IPS-18c (cell line): ENCODE results near the gene JMJD4.
A peak's percentile ranks its signal among the peaks of the same experiment; 100 is the strongest.

ENCODE experiments used
- H3K4me3 ChIP-seq: 2 replicates; pipeline ENCODE4 v1.7.0; 2013; ENCODE audit warnings: low read depth, mild to moderate bottlenecking, low read length, moderate library complexity; ENCODE audit not compliant: insufficient read depth
- H3K9me3 ChIP-seq: one replicate; pipeline ENCODE4 v1.6.1; 2013; ENCODE audit warnings: mild to moderate bottlenecking, low read length, moderate library complexity; ENCODE audit not compliant: control insufficient read depth, insufficient read depth

JMJD4 gene, protein sequence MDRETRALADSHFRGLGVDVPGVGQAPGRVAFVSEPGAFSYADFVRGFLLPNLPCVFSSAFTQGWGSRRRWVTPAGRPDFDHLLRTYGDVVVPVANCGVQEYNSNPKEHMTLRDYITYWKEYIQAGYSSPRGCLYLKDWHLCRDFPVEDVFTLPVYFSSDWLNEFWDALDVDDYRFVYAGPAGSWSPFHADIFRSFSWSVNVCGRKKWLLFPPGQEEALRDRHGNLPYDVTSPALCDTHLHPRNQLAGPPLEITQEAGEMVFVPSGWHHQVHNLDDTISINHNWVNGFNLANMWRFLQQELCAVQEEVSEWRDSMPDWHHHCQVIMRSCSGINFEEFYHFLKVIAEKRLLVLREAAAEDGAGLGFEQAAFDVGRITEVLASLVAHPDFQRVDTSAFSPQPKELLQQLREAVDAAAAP

DNA sequence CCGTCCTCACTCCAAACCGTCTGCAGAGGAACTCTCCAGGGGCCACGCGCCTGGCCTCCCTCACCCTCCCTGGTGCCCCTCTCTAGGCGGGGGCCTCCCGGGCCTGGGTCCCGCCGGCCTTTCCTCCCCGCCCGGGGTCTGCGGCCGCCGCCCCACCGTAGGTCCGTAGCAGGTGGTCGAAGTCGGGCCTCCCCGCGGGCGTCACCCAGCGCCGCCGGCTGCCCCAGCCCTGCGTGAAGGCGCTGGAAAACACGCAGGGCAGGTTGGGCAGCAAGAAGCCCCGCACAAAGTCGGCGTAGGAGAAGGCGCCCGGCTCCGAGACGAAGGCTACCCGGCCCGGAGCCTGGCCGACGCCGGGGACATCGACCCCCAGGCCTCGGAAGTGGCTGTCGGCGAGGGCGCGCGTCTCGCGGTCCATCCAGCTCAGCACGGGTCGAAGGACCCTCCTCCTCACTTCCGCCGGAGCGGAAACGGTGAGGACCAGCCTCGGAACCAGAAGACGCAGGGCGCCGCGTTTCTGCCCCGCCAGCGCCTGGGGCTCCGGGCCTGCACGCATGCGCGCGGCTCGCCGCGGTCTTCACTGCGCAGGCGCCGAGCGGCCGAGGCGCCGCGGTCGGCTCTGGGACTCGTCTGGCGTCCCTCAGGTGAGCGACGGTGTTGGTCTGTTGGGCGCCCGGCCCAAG, at the start of gene JMJD4, which contains the start of gene SNAP47:
JMJD4 (minus strand) TSS at position 447 of the 683 bp plus-strand sequence; CDS start at position 418, 29 bp downstream.
SNAP47 (plus strand) TSS at position 580 of the 683 bp plus-strand sequence. CDS start 12,302 bp downstream, outside the sequence.
- peak within 1 kb of the TSS; percentile 87 for H3K4me3 ChIP-seq
- H3K9me3 ChIP-seq: no peaks in the 10 kb centered on the region

DNA sequence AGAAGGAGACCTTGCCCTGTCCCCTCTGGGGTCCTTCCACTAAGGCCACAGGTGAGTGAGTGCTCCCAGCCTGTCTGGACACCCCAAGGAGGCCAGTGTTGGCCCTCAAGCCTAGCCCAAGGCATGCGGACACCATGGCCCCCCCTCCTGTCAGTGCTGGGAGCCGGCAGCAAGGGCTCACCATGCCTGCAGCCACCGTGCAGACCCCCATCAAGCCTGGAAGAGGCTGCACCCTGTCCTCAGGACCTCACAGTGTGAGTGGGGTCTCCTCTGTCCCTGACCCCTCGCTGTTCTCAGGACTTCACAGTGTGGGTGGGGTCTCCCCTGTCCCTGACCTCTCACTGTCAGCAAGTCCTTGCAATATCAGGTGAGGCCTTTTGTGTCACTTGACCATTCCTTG, 47.1 kb upstream of the JMJD4 start:
- Histone ChIP-seq H3K9me3 (no peaks in the 10 kb centered on the region), H3K4me3 (no peak overlapping the region)

DNA sequence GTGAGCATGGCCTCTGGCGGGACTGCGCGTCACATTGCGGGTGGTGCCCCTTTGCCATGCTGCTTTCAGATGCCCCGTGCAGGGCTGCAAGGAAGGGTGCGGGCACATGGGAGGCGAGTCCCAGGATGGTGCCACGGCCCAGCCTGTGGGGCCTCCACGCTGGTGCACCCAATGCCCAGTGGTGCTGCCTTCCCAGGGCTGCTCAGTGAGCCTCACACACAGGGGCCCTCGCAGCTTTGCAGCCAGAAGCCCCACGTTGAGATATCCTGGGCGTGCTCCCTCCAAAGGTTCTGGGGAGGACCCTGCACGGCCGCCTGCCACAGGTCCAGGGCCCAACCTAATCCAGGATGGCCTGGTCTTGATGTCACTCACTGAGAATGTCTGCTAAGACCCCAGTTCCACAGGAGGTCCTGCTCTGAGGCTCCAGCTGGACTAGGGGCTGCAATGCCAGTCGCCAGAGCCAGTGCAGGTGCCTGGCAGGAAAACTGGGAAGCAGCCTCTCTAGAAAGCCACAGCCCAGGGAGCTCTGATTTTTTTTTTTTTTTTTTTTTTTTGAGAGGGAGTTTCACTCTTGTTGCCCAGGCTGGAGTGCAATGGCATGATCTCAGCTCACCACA, 46.3 kb upstream of the JMJD4 start:
- Histone ChIP-seq H3K9me3 (no peaks in the 10 kb centered on the region), H3K4me3 (no peak overlapping the region)

DNA sequence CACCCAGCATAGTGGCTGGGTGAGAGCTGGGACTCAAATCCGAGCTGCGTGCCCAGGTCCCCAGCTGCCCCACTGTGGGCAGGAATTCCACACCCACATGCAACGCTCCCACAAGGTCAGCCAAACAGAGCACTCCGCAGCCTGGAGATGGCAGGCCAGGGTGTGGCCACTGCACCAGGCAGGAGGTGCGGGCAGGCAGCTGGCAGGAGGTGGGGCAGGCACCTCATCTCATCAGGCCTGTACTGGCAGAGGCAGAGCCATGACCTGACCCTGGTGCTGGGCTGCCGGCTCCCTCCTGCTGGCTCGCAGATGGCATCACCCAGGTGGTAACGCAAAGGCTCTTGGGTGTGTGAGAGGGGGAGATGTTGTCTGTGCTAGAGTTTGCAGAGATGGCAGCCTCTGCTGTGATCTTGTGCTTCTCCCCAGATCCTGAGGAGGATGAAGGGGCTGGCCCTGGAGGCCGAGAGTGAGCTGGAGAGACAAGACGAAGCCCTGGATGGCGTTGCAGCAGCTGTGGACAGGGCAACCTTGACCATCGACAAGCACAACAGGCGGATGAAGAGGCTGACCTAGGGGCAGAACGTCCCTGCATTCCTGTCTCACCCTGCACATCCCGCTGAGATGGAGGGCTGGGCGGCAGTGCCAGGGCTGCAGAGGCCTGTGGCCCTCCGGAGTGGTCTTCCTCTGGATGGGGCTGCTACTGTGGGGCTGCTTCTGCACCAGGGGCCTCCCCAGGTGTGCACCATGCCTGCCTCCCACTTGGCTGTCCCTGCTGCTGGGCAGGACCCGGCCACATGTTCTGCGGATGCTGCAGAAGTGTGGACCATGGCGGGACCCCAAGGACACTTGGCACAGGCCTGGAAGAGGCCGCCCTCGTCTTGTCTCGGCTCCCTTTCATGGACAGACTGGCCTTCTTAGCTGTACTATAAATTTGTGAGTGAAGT, 45.3 kb upstream of the JMJD4 start:
- no peak overlapping the region for H3K4me3 ChIP-seq
- no peaks in the 10 kb centered on the region for H3K9me3 ChIP-seq

DNA sequence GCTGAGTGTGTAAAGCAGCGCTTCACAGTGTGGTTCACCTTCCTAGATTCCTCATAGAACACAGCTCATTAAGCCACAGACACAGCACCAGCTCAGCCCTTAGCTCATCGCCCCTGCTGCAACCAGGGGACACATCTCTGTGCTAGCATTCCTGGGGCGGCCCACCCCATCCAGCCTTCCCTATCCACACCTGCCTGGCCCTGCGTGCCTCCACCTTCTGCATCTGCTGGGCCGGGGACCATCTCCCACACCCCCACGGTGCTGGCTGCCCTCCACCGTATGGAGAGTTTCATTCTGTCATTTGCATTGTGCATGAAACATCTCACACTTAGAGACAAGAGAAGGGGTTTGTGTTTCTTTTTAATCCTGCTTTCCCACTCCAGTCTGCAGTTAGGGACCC, 44.6 kb upstream of the JMJD4 start:
- Histone ChIP-seq H3K9me3 (no peaks in the 10 kb centered on the region), H3K4me3 (no peak overlapping the region)

DNA sequence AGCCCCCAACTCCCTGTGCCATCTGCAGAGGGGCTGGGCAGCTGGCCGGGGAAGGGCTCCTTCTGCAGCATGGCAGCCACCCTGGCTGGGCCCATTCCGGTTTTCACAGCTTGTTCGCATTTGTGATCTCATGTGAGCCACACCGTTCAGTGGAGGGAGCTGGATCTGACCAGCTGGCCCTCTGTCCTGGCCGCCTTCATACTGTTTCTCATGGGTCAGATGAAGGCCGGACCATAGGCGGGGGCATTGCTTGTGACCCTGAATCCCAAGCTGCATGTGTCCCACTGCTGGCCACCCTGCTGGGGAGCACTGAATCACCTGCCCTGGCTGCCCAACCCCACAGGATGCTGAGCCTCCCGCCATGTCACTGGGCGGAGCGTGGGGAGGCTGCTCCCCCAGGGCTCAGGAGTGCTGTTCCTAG, 43.9 kb upstream of the JMJD4 start:
- Histone ChIP-seq H3K9me3 (no peaks in the 10 kb centered on the region), H3K4me3 (no peak overlapping the region)

- H3K4me3 ChIP-seq: no peak overlapping the region
- H3K9me3 ChIP-seq: no peaks in the 10 kb centered on the region
Measured at GRCh38 chr1:227778401-227778947, 43.4 kb upstream of the JMJD4 start.

DNA sequence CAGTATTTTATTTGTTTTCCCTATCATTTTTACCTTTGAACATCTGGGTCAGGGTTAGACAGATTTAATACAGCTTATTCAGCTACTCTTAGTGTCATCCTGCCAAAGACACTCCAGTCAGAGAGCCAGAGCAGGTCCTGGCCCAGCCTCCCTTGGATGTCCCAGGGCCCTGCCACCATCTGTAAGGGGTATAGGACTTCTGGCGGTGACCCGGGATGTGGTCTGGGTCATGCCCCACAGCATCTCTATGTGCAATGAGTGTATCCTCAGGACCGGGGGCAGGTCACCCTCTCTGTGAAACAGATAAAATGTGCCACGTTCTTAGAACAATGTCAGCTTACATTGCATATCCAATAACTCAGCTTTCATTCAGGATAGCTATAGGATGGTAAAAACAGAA, 42.5 kb upstream of the JMJD4 start:
- H3K9me3 ChIP-seq: no peaks in the 10 kb centered on the region
- no peak overlapping the region for H3K4me3 ChIP-seq

DNA sequence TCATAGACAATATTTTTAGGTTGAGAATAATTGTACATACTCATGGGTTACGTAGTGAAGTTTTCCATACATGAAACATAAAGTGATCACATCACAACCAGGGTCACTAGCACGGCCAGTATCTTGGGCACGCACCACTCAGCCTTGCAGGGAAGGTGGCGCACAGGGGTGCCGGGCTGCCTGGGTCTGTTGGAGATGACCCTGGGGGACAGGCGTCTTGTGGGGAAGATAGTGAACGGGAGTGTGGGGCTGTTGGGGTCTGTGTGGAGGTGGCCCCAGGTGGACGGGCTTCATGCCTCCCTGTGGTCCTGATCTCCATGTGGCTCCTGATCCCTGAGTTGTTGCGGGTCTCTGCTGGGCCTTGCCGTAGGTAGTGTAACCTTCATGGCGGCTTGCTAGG, 42.1 kb upstream of the JMJD4 start:
- no peak overlapping the region for H3K4me3 ChIP-seq
- no peaks in the 10 kb centered on the region for H3K9me3 ChIP-seq

DNA sequence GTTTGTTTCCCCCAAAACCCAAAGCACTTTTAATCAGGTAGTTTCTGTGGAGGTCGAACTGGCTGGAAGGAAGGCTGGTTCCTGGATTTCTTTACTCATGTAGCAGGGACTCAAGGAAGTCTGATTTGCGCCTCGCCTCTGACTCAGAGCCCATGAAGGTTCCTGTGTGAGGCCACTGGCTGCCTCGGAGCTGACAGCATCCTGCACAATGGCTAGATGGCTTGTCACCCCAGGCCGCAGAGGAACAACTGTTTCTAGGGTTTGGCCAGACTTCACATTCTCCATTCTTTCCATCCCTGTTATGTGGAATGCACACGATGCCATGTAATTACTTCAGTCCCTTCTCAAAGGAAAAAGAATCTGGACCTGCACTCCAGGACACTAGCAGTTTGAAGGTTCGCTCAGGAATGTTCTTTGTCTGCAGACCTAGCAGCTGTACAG, 41.2 kb upstream of the JMJD4 start:
- H3K9me3 ChIP-seq: no peaks in the 10 kb centered on the region
- H3K4me3 ChIP-seq: no peak overlapping the region

DNA sequence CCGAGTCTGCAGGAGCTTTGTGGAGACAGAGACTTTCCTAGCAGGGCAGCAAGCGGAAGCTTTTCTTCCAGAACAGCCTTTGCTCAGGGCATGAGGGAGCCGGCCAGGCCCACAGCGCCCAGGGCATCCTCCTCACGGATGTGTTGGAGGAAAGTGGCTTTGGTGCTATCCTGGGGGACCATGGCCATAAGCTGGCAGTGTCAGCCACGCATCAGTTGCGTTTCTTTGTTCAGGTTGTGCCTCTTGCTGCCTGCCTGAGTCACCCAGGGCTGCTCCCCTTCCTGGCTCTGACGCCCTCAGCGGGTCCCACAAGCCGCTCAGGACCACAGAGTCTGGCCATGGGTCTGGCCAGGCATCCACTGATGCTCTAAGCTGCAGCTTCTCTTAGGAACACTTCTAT, 40.7 kb upstream of the JMJD4 start:
- H3K9me3 ChIP-seq: no peaks in the 10 kb centered on the region
- no peak overlapping the region for H3K4me3 ChIP-seq

DNA sequence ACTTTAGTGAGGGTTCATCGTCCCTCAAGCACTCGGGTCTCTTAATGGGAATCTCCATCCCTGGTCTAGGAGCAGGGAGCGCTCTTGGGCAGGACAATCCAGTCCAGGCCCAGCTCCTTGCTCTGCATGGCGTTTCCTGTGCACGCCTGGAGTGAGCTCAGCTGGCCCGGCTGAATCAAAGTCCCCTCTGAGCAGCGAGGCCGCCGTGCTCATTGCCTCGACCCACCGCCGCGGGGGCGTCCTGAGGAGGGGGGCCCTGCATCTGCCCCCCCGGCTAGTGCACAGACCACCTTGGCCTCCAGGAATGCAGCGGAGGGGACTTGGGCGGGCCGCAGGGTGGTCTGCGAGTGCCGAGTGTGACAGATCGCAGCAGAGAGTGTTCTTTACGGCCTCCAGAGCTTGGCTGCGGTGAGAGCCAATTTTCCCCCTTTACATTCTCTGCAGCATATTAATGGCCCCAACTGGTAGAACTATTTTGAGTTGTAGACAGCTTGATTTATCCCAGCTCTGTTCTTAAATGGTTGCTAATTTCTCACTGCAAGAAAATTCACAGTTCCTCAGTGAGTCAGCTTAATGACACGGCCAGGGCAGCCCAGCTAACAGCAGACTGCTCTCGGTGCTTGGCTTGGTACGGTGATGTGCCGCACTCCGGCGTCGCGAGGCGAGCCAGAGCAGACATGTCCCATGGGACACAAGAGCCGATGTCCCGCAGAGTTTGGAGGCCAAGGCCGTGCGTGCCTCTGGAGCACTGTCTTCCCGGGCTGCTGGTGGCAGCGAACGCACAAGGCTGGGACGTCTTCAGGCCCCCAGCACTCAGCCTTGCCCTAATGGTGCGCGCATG, 39.9 kb upstream of the JMJD4 start:
- Histone ChIP-seq H3K4me3 (no peak overlapping the region), H3K9me3 (no peaks in the 10 kb centered on the region)

GRCh38 chr1:227774051-227774731, 39.1 kb upstream of the JMJD4 start:
- no peaks in the 10 kb centered on the region for H3K9me3 ChIP-seq
- H3K4me3 ChIP-seq: no peak overlapping the region

- Histone ChIP-seq H3K9me3 (no peaks in the 10 kb centered on the region), H3K4me3 (no peak overlapping the region)
Measured at GRCh38 chr1:227773558-227773957, 38.5 kb upstream of the JMJD4 start.

- H3K9me3 ChIP-seq: no peaks in the 10 kb centered on the region
- no peak overlapping the region for H3K4me3 ChIP-seq
Measured at GRCh38 chr1:227771771-227772170, 36.7 kb upstream of the JMJD4 start.
